HG02588 (cell line): ENCODE results near the gene GALNT14.

Experiments used
- ATAC-seq: cut with Tn5 transposase; IDR thresholded peaks from one replicate; pipeline ENCODE4 v1.9.1; 2021; ENCODE audit warnings: mild to moderate bottlenecking, moderate library complexity; ENCODE audit not compliant: unreplicated experiment

Gene GALNT14

DNA sequence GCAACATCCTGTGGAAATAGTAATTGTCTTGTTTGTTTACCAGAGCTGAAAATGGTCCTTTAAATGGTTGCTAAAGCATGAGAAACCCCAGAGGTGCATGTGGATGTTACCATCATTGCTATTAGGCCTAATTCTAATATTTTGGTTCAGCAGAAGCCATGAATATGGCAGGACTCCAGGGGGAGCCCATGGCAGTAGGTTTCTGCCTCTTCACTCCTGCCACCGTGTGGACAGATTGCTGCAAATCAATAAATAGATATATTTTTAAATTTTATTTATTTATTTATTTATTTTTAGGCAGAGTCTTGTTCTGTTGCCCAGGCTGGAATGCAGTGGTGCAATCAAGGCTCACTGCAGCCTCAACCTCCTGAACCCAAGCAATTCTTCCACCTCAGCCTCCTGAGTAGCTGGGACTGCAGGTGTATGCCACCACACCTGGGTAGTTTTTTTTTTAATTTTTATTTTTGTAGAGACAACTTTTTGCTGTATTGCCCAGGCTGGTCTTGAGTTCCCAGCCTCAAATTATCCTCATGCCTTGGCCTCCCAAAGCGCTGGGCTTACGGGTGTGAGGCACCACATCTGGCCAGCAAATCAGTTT is 276.1 kb downstream of the GALNT14 start:
- no peak for ATAC-seq

DNA sequence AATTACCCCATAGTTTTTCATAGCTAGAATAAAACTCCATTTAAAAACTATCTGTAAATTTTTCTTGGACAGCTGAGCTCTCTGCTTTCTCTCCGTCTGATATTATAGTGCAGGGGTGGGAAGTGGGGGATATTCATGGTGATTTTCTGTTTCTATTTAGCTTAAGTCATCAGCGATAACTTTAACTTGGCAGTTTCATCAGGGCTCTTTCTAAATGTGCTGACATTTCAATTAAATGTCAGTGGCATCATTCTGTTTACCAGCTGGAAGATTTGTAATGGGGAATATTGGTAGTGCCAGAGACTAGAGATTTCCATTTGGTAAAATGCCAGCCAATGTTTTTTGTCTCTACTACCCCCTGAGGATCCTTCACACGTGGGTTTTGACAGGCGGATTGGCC is 277.5 kb downstream of the GALNT14 start:
- ATAC-seq: no peak
